B cell (primary cell): ENCODE results near the gene NIP7.

ENCODE experiments used
- EZH2 ChIP-seq: IDR thresholded peaks from 2 replicates; pipeline ENCODE4 v1.6.1; 2012; ENCODE audit warnings: borderline replicate concordance, low read depth, mild to moderate bottlenecking, moderate library complexity, low read length; ENCODE audit not compliant: insufficient read depth, poor library complexity, severe bottlenecking
- TF ChIP-seq, protein P1 (sequence below): fragments of 200-600 bp; IDR thresholded peaks from one replicate; pipeline ENCODE4 v1.8.0; 2022; ENCODE audit warnings: antibody characterized with exemption, mild to moderate bottlenecking

DNA sequence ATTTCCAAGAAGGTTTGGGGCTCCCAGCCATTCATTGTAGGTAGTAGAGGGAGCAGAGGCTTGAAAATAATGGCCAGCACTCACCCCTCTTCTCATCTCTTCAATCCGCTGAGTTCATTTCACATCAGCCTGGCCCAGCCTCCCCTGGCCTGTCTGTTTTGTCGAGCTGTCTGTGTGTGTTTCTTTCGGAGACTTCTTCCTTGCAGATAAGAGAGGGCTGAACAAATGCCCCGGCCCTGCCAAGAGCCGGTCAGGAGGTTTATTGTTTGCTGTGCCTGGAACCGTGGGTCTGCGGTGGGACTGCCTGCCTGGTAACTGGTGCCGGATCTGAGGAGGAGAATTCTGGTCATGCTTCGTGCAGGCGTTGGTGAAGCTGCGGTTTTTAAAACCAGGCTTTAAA lies 25.0 kb upstream of the NIP7 start:
- TF ChIP-seq, protein P1, sequence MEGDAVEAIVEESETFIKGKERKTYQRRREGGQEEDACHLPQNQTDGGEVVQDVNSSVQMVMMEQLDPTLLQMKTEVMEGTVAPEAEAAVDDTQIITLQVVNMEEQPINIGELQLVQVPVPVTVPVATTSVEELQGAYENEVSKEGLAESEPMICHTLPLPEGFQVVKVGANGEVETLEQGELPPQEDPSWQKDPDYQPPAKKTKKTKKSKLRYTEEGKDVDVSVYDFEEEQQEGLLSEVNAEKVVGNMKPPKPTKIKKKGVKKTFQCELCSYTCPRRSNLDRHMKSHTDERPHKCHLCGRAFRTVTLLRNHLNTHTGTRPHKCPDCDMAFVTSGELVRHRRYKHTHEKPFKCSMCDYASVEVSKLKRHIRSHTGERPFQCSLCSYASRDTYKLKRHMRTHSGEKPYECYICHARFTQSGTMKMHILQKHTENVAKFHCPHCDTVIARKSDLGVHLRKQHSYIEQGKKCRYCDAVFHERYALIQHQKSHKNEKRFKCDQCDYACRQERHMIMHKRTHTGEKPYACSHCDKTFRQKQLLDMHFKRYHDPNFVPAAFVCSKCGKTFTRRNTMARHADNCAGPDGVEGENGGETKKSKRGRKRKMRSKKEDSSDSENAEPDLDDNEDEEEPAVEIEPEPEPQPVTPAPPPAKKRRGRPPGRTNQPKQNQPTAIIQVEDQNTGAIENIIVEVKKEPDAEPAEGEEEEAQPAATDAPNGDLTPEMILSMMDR = no peak
- no peak for TF ChIP-seq EZH2
